IPS-NIHi11 (cell line): ENCODE data around the gene ROR2.

ENCODE experiments used
- DNase-seq: peaks from one replicate; pipeline ENCODE4 v3.0.0; 2012; ENCODE audit warnings: mixed read lengths, low spot score

The ROR2 gene

DNA sequence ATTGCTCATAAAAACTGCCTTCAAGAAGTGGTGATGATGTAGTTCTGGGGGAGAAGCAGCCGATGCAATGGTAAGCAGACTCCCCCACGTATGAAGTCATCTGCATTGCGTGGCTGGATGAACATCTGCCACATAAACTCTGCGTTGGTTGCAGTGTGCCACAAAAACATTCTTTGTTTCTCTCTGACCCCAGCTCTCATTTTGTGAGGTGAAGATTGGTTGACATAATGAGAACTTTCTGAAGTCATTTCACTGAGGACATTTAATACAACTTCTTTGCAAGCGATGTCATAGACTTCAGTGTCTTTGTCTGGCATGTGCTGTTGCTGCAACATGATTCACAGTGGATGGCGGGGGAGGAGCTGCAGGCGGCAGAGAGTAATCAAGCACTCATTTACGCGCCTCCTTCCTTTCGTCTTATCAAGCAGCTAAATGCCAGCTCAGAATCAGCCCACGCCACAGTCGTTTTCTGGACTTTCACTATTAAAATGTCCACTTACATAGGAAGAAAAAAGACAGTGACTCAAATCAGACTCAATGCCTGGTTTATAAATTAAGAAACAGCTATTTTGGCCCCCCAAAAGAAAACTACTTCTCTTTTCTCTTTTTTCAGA lies 434.8 kb downstream of the ROR2 start:
- peak; percentile 27 for DNase-seq
